ENCODE measurements around the gene DNAI1.

The DNAI1 gene

DNA sequence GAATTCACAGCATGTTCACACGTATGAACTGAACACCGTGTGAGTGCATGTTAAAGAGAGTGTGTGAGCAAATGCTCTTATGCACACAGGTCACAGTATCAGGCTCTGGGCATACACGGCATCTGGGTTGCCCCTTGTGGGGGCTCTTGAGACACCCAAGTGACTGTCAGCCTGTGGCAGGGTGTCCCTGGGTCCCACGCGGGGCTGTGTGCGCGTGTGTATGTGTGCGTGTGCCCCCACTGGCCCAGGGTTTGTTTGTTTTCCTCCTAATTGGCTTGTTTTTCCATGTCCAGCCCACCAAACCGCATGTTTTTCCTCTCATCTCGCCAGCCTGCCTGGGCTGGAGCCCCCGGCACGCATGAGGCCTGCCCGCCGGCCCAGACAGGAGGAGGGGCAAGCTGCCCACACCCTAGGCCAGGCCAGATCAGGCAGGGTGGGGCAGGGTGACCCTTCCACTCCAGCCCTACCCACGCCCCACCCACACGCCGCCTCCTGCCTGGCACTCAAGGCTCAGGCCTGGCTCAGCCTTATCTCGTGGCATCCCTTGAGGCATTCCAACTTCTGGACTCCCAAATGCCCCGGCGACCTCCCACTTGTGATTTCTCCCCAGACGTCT, 102.1 kb downstream of the DNAI1 start:
- no peak for DNase-seq

DNA sequence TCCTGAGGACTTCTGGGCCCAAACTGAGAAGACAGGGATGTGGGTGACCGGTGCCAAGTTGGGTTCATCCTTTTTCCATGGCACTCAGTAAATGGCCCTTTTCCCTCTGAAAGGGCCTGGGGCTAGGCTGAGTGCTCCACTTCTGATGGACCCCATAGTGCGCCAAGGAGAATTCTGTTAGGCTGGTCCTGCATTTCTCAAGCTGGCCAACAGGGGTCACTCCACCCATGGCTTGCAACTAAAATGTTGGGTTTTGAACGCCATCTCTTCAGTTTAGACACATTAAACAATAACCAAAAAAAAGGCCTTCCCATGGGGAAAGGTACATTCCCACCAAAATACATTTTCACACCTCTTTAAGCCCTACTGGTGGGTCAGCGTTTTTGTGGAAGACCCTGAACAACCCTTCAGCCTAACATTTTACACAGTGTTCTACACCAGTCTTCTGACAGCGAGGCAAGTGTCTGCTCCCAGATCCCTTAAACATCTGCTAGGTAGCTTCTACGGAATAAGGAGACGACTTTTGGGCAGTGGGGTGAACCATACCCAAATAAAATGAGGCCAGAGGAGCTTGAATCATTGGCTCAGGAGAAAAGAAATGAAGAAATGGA, 103.6 kb downstream of the DNAI1 start:
- no peak for DNase-seq

DNA sequence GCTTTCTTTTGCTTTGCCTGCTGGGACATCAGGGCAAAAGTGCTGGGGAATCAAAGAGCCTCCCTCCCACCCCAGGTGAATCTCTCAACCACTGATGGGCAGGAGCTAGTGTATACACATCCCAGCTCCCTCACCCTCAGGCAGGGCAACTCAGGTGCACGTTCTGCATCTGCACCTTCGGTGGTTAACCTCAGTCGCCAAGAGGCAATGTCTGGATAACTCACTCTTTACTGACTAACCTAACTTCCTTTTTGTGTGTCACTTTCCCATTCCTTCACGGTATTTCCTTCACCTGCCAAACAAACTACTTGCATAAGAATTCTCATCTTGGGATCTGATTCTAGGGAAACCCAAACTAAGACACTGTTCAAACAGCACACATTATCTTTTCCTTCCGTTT, 104.7 kb downstream of the DNAI1 start:
- DNase-seq, result no peak

DNA sequence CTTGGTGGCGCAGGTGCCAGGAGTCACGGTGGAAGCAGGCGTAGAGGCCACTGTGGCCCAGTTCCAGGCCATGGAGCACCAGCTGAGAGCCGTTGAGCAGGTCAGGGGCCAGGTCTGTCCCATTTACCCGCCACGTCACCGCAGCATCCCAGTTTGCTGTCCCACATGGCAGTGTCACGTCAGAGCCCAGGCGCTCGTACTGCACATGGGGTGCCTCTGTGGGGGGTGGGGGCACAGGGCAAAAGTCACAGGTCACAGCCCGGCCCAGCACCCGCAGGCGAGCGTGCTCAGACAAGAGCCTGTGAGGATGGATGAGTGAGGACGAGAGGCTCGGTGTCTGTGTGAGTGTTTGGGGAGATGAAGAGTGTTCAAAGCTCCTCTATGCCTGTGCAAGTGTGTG, 106.0 kb downstream of the DNAI1 start:
- DNase-seq, result no peak

DNA sequence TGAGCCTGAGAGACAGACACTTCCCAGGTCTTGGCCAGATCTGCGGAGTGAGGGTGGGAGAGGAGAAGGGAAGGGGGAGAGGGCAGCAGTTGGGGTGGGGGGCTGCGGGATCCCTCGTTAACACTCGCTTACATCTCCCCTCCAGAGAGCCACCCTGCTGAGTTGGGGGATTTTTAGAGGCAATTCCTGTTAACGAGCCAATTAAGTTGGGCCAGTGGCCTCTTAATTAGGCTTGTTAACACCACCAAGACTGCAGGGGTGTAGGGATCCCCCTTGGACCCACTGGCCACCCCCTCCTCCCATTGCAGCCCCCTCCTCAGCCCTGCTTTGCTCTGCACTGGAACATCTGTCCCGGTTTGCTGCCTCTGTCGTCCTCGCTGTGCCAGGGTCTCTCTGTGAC, 107.3 kb downstream of the DNAI1 start:
- DNase-seq, result no peak

DNA sequence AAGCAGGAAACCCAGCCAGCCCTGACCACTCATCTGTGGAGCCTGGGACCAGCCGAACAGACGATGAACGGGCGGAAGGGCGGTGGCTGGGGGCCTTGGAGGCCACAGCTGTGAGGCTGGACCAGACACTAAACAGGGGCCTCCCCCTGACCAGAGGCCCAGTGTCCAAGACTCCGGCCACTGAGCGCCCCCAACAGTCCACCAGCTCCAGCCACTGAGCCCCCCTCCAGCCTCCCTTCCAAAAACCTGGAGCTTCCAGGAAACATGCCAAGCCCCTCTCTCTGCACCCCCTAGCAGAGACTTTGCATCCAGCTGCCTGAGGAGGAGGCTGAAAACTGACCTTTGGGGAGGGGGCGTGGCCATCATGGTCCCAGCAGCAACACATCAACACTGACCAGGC, 107.7 kb downstream of the DNAI1 start:
- DNase-seq, result no peak

DNA sequence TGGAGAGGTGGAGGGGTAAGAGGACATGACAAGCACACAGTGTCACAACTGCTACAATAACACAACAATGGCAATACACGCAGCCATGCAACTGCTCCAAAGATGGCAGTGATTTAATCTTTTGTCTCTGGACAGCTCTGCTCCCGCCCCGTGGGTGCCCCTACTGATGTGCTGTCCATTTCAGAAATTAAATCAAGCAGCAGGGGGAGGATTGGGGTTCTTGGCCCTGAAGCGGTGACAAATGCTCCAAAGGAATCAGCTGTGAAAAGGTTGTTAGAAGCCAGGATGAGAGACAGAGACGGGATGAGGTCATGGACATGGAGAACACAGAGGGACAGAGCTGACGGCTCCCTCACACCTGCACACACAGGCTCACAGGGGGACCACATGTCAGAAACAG, 108.4 kb downstream of the DNAI1 start:
- DNase-seq, result no peak

DNA sequence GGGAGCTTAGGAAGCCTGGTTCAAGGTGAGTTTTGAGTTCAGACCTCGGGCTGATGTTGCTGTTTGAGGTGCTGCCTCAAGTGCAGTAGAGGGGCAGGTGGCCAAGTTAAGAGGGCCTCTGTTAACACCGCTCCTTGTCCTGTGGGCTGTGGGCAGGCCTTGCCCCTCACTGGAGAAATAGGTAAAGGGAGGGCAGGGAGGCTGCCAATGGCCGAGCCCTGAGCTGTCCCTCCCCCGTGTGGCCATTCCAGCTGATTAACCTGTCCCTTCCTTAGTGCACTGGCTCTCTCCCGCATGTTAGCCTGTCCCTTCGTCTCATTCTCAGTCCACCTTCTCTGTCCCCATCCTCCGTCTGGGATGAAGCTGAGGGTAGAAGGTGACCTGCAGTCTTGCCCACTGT, 109.5 kb downstream of the DNAI1 start:
- no peak for DNase-seq

DNA sequence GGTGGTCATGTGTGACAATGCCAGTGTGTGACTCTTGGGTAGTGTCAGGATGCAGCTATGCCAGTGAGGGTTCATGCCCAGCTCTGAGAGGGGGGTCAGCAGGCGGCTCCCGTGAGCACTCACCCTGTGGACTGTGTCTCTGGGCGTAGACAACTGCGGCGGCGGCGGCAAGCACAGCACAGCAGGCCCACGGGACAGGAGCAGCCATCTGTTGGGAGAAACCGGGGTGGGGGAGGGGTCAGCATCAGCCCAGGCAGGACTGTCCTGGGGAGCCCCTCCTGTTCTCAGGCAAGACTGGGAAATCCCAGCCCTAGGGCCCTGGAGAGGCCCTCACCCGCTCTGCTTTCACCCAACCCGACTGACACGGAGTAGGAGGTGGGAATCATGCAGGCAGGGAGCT, 110.2 kb downstream of the DNAI1 start:
- no peak for DNase-seq

DNA sequence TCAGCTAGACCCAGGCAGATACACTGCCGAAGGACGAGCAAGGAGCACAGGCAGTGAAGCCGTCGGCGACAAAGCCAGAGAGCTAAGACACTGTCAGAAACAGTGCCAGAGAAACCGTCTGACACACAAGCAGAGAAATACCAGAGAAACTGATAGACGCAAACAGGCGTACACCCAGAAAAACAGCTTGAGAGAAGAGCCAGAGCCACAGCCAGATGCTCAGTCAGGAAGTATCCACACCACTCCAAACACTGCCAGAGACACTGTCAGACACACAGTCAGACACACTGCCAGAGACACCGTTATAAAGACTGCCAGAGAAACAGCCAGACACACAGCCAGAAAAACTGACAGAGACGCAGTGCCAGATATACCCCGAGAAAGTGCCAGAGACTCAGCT, 111.8 kb downstream of the DNAI1 start:
- no peak for DNase-seq

All from NCI-H748 treated with DMSO at 0.1 percent for 48 hours (cell line).